GM12865 (cell line): Measurements from ENCODE around the gene WDR86.

Experiments used
- DNase-seq: peaks from one replicate; pipeline ENCODE4 v3.0.0; 2010; ENCODE audit warnings: low read depth
- H3K4me3 ChIP-seq: 2 replicates; pipeline ENCODE4 v1.5.1; 2011; ENCODE audit warnings: mild to moderate bottlenecking, low read depth, low read length, control low read depth
- TF ChIP-seq, protein P1 (sequence below): IDR thresholded peaks from 2 replicates; pipeline ENCODE4 v1.5.1; 2011; ENCODE audit warnings: low read length, control low read depth, low read depth, inconsistent platforms; ENCODE audit not compliant: insufficient read depth; ENCODE audit errors: missing control alignments

The WDR86 gene

DNA sequence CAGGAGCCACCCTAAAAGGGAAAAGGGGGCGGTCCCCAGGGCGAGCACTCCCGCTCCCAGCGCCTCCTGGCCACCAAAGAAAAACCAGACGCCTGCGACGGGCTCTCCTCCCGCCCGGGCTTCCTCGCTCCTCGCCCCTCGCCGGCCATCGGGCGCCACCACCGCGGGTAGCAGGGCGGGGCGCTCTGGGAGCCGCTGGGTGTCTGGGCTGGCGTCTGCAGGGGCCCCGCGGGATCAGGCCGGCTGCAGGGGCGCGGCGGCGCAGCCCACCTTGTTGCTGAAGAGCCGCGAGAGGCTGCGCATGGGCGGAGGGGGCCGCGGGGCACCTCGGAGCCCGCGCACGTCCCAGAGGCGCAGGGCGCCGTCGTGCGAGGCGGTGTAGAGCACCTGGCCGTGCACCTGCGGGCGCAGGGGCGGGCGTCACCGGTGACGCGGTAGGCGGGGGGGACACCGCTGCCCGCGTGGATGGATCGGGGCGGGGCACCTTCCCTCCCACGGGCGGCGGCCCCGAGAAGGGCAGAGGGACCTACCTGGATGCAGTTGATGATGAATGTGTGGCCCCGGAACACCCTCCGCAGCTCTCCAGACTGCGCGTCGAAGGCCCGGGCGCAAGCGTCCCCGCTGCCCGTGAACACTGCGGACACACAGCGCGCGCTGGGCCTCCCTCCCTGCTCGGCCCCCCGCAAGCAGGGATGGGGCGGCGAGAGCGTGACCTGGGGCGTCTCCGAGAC, 28.3 kb downstream of the WDR86 start:
- DNase-seq = no peak
- TF ChIP-seq, protein P1, sequence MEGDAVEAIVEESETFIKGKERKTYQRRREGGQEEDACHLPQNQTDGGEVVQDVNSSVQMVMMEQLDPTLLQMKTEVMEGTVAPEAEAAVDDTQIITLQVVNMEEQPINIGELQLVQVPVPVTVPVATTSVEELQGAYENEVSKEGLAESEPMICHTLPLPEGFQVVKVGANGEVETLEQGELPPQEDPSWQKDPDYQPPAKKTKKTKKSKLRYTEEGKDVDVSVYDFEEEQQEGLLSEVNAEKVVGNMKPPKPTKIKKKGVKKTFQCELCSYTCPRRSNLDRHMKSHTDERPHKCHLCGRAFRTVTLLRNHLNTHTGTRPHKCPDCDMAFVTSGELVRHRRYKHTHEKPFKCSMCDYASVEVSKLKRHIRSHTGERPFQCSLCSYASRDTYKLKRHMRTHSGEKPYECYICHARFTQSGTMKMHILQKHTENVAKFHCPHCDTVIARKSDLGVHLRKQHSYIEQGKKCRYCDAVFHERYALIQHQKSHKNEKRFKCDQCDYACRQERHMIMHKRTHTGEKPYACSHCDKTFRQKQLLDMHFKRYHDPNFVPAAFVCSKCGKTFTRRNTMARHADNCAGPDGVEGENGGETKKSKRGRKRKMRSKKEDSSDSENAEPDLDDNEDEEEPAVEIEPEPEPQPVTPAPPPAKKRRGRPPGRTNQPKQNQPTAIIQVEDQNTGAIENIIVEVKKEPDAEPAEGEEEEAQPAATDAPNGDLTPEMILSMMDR = no peak
- H3K4me3 ChIP-seq = no peak overlapping the region; the same call in 1 of the 2 replicates

DNA sequence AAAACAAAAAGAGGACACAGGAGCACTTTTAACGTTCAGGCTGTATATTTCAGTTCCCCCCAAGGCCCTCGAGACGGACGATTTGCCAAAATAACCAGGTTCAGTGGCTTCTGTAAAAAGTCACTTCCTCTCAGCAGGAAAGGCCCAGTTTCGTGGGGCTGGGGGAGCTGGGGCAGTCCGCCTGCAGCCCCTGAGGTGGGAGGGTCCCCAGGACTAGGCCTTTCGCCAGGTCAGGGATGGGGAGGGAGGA, 28.8 kb downstream of the WDR86 start:
- TF ChIP-seq, protein P1 = no peak
- peak; percentile 18 for DNase-seq
- H3K4me3 ChIP-seq = no peak overlapping the region

DNA sequence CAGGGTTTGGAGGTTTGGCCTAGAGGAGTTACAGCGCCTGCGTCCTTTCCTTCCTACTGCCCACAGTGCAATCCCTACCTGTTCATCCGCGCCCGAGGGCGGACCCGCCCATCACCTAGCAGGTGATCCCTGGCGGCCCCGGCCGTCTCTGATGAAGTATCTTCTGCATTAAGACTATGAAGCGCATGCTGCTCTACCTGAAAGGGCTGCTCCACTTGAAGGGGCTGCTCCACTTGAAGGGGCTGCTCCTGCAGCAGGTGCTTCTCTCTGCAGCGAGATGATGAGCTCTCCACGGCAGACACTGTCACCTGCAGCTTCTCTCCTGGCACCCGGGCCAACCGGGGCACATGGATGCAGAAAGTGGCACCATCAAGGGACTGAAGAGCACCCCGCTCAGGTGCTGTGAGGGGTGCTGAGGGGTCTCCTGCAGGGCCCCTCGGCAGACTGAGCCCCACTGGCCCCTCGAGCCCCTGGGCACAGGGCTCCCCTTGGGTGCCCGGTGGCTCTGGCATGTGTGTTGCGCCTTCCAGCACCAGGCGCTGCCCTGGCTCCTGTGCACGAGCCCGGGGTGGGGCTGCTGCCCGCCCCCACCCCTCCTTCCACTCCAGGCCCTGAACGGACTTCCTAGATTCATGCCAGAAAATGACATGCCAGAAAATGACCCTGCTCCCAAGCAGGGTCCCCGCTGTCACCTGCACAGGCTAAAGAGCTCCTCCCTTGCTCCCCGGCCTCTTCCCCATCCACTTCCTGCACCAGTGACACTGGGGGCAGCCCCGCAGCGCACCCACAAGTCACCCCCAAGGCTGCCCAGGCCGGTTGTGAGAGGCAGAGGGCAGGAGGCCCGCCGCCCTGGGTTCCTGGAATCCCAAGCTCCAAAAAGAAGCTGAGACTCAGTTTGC, 29.4 kb downstream of the WDR86 start:
- TF ChIP-seq, protein P1 = no peak
- DNase-seq = no peak
- no peak overlapping the region for H3K4me3 ChIP-seq

DNA sequence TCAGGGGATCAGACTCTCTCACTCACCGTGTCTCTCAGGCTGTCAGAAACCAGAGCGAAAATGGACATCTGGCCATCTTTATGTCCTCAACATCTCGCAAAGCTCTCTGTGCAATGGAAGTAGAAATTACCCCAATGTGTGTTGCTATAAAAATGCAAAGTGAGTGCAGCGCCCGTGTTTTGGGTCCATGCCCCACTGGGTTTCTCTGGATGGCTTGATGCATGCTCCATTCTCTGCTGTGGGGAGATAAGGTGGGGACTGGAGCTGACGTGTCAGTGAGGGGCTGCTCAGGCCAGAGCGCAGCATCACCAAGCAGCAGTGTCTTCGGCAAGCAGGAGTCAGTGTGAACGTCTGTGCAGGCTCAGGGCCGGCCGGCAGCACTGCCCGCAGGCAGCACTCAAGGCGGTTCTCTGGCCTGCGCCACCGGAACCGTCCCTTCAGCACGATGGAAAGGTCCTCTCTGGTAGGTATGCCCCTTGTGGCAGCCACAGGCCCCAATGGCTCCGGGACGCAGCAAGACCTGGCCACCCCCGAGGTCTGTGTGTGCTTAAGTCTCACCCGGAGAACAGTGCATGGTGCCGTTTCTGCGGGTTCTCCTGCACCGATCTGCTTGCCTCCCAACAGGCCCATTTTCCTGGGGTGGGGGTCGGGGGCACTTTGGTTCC, 30.2 kb downstream of the WDR86 start:
- DNase-seq = no peak
- TF ChIP-seq, protein P1 = no peak
- H3K4me3 ChIP-seq = no peak overlapping the region

DNA sequence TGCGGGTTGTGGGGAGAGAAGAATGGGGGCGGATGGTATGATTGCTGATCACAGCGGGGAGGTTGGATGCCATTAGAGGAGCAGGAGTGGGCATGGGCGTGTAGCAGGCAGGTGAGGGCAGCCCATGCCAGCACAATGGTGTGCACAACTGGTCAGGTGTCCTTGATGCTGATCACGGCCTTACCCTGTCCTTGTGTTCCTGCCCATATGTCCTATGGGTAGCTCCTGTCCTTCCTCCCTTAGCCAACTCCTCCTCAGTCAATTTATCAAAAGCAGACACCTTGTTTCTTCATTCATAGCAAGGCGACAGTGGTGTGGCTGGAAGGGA, 30.7 kb downstream of the WDR86 start:
- no peak for DNase-seq
- TF ChIP-seq, protein P1 = no peak
- no peak overlapping the region for H3K4me3 ChIP-seq

DNA sequence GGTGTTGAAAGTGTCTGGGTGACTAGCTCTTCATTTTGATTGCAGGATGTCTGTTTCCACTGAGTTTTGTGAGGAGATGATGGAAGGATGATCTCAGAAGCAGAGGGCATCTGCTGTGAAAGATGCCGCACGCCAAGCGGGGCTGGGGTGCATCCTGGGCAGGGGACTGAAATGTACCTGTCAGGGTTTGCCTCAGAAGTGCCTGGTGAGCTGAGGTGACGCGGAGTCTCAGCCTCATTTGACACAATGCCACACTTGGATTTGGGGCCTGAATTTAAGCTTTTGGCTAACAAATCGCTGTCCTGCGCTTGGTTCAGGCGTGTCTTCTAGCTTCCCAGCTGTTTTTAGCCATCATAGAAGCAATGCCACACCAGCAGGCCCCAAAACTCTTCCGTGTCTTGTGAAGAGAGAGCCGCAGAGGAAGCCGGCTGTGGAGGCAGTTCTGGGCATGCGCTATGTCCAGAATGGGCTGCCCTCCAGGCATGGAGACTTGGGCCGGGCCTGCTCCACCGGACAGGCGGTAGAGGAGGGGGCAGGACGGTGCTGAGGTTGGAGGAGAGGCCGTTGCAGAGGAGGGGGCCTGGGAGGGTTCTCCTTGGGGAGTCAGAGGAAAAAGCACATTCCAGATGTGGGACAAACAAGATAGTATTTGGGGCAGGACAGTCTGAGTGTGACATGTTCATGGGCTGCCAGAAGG, 31.2 kb downstream of the WDR86 start:
- TF ChIP-seq, protein P1 = no peak
- H3K4me3 ChIP-seq = no peak overlapping the region
- no peak for DNase-seq
